Lower leg skin (tissue), 4 donors: ENCODE results near the gene PPP1R14D. TPM values are rescaled to one million over a fixed set of nuclear protein-coding genes. Genes with fewer than 3 reads are reported as not detected.

Source experiments
- DNase-seq, 2 donors: peaks; one replicate each; pipeline ENCODE4 v3.0.0-alpha.2; 2019; ENCODE audit warnings: low spot score in 2 of 2
- H3K4me3 ChIP-seq: fragments of 200-600 bp; sonication (generic); 2 replicates; pipeline ENCODE4 v1.5.1; 2017; ENCODE audit warnings: mild to moderate bottlenecking, low read depth; ENCODE audit not compliant: poor library complexity, severe bottlenecking
- POLR2A ChIP-seq, 2 donors: fragments of 450-650 bp; IDR thresholded peaks; one replicate each; pipeline ENCODE4 v1.6.1; 2016 to 2017; ENCODE audit warnings: antibody characterized with exemption in 2 of 2, mild to moderate bottlenecking in 1 of 2, moderate library complexity in 1 of 2
- WGBS, 2 donors: methylation state at CpG; one replicate each; pipeline ENCODE4 v1.1.5; 2018; 5-methylcytosine and 5-hydroxymethylcytosine counted together
- intact Hi-C: fragments of 100-400 bp; cut with DNase I; formaldehyde crosslinking; loops from one replicate; pipeline ENCODE4 v1.15.0; 2023; ENCODE audit warnings: low total_unique reads
- total RNA-seq, 4 donors: library from RNA; depleted of rRNA; stranded (reverse); fragments of >200 nt; gene quantifications; one replicate each; pipeline ENCODE4 v1.1.0, GENCODE V29; 2016
- TF ChIP-seq, protein P1 (sequence below), 3 donors: fragments of 450-650 bp; IDR thresholded peaks; one replicate each; pipeline ENCODE4 v1.5.1; 2016; ENCODE audit warnings: antibody characterized with exemption in 3 of 3, mild to moderate bottlenecking in 3 of 3, moderate library complexity in 2 of 3

Gene PPP1R14D
- total RNA-seq, 4 donors from 2014 or later, result 0.65 to 4.8 (median 2.4) TPM; not detected in 1

- DNase-seq, result no peak
- H3K4me3 ChIP-seq, result peak overlapping the region; percentile 45
- intact Hi-C loops, result no loop called here
- TF ChIP-seq, protein P1, sequence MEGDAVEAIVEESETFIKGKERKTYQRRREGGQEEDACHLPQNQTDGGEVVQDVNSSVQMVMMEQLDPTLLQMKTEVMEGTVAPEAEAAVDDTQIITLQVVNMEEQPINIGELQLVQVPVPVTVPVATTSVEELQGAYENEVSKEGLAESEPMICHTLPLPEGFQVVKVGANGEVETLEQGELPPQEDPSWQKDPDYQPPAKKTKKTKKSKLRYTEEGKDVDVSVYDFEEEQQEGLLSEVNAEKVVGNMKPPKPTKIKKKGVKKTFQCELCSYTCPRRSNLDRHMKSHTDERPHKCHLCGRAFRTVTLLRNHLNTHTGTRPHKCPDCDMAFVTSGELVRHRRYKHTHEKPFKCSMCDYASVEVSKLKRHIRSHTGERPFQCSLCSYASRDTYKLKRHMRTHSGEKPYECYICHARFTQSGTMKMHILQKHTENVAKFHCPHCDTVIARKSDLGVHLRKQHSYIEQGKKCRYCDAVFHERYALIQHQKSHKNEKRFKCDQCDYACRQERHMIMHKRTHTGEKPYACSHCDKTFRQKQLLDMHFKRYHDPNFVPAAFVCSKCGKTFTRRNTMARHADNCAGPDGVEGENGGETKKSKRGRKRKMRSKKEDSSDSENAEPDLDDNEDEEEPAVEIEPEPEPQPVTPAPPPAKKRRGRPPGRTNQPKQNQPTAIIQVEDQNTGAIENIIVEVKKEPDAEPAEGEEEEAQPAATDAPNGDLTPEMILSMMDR (IDR thresholded peaks at IDR 0.05), result no peak
- WGBS, 2 donors, result 42 to 45% methylated on average over 30 to 33 of the region's 33 CpGs
These were observed 44.5 kb upstream of the PPP1R14D start for GRCh38 chr15:40872791-40873693.

GRCh38 chr15:40871749-40872617 is 43.5 kb upstream of the PPP1R14D start:
- no peak overlapping the region for H3K4me3 ChIP-seq
- no peak for DNase-seq
- TF ChIP-seq POLR2A (IDR thresholded peaks at IDR 0.05), result no peak
- TF ChIP-seq, protein P1 (IDR thresholded peaks at IDR 0.05), result no peak
- 50 to 60% methylated on average over 13 of the region's 13 CpGs for WGBS, 2 donors
- intact Hi-C loops, result no loop called here

DNA sequence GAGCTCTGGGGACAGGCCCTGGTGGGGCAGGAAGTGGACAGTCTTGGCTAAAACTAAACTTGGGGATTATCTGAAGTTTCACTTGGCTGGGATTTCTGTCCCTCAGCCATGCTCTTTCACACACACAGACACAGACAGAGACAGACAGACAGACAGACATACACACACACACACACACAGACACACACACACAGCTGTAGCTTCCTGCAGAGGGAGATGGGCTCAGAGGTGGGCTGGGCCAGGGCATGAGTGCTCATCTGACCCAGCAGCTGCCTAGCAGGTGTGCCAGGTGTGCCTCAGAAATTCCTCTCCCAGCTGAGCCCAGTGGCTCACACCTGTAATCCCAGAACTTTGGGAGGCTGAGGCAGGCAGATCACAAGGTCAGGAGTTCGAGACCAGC is 42.2 kb upstream of the PPP1R14D start:
- 91 to 94% methylated on average over 1 of the region's 1 CpG for WGBS, 2 donors
- TF ChIP-seq, protein P1 (IDR thresholded peaks at IDR 0.05), result no peak
- TF ChIP-seq POLR2A (IDR thresholded peaks at IDR 0.05), result no peak
- DNase-seq, result no peak
- intact Hi-C loops, result no loop called here
- H3K4me3 ChIP-seq, result no peak overlapping the region

DNA sequence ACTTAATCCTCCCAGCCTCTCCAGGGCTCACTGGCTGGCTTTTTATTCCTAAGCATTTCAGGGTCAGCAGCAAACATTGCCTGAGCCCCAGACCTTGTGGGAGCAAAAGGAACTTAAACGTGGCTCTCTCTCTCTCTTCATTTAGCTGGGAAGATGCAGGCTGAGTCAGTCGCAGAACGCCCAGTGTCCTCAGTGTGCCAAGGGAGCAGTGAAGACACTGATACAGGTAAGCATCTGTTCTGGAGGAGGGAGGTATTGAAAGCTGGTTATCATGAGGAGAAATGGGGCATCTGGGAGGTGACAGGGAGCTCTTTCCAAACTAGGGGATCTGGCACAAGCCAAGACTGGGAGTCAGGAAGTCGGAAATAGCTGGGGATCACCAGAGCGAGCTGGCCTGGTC is 41.2 kb upstream of the PPP1R14D start:
- 55 to 57% methylated on average over 5 of the region's 5 CpGs for WGBS, 2 donors
- intact Hi-C loops, result no loop called here

DNA sequence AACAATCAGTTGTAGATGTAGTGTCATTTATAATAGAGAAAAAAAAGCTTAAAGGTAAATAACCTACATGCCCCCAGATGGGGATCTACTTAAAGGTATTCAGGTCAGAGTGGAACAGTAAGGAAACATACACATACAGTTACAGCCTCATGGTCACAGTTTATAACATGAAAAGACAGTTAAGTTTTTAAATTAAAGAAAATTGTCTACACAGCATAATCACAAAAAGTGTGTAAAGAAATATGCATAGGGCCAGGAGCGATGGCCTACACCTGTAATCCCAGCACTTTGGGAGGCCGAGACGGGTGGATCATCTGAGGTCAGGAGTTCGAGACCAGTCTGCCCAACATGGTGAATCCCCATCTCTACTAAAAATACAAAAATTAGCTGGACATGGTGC is 38.7 kb upstream of the PPP1R14D start:
- WGBS, 2 donors, result 92 to 97% methylated on average over 4 of the region's 4 CpGs
- H3K4me3 ChIP-seq, result no peak overlapping the region
- DNase-seq, result no peak
- intact Hi-C loops, result no loop called here
- TF ChIP-seq, protein P1 (IDR thresholded peaks at IDR 0.05), result no peak
- TF ChIP-seq POLR2A (IDR thresholded peaks at IDR 0.05), result no peak

More for the DNA sequence above, 41.2 kb upstream of the PPP1R14D start:
- DNase-seq, result no peak
- TF ChIP-seq, protein P1 (IDR thresholded peaks at IDR 0.05), result no peak
- TF ChIP-seq POLR2A (IDR thresholded peaks at IDR 0.05), result no peak
- H3K4me3 ChIP-seq, result no peak overlapping the region
